A673 (cell line): ENCODE data around the gene TBC1D22A.

Experiments used
- EZH2 ChIP-seq: fragments of 200-600 bp; sonication (generic); IDR thresholded peaks from 2 replicates; pipeline ENCODE4 v1.6.1; 2017; ENCODE audit warnings: borderline replicate concordance, low read depth, mild to moderate bottlenecking, mixed read lengths, antibody characterized with exemption, low read length; ENCODE audit not compliant: poor library complexity, severe bottlenecking
- TF ChIP-seq, protein P1 (sequence below): fragments of 300-800, 200-600 bp; sonication (generic); conservative IDR thresholded peaks from 2 replicates; pipeline ENCODE4 v1.5.1; 2017; ENCODE audit warnings: low read depth, mild to moderate bottlenecking, antibody characterized with exemption, low read length, moderate library complexity, mixed read lengths

GRCh38 chr22:47163856-47164513 lies 401.5 kb downstream of the TBC1D22A start:
- TF ChIP-seq, protein P1, sequence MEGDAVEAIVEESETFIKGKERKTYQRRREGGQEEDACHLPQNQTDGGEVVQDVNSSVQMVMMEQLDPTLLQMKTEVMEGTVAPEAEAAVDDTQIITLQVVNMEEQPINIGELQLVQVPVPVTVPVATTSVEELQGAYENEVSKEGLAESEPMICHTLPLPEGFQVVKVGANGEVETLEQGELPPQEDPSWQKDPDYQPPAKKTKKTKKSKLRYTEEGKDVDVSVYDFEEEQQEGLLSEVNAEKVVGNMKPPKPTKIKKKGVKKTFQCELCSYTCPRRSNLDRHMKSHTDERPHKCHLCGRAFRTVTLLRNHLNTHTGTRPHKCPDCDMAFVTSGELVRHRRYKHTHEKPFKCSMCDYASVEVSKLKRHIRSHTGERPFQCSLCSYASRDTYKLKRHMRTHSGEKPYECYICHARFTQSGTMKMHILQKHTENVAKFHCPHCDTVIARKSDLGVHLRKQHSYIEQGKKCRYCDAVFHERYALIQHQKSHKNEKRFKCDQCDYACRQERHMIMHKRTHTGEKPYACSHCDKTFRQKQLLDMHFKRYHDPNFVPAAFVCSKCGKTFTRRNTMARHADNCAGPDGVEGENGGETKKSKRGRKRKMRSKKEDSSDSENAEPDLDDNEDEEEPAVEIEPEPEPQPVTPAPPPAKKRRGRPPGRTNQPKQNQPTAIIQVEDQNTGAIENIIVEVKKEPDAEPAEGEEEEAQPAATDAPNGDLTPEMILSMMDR, result no peak
- no peak for TF ChIP-seq EZH2
